Omental fat pad (tissue), 4 donors: ENCODE results near the gene DDX46. TPM values are rescaled to one million over a fixed set of nuclear protein-coding genes. Genes with fewer than 3 reads are reported as not detected.

ENCODE experiments used
- ATAC-seq: fragments of 150-250 bp; one replicate; pipeline ENCODE4 v1.9.1; 2016; ENCODE audit warnings: mild to moderate bottlenecking, moderate library complexity; ENCODE audit not compliant: low FRiP score
- DNase-seq: peaks from one replicate; pipeline ENCODE4 v3.0.0-alpha.2; 2019; ENCODE audit warnings: low spot score
- CTCF ChIP-seq, 3 donors: fragments of 450-650 bp; IDR thresholded peaks; one replicate each; pipeline ENCODE4 v1.5.1; 2016 to 2017; ENCODE audit warnings: antibody characterized with exemption in 3 of 3, mild to moderate bottlenecking in 3 of 3, moderate library complexity in 2 of 3
- small RNA-seq: library from RNA; depleted of rRNA; stranded (forward); fragments of <200 nt; gene quantifications from one replicate; pipeline ENCODE3, GENCODE V24; 2016
- total RNA-seq, 4 donors: library from RNA; depleted of rRNA; stranded (reverse); fragments of >200 nt; gene quantifications; one replicate each; pipeline ENCODE4 v1.1.0, GENCODE V29; 2016

The DDX46 gene
- total RNA-seq, 4 donors from 2014 or later = 29.4 to 48.5 (median 39.3) TPM

GRCh38 chr5:134879456-134879855 is 120.9 kb downstream of the DDX46 start:
- DNase-seq (no peak), ATAC-seq (no peak)
- TF ChIP-seq CTCF (IDR thresholded peaks at IDR 0.05) = no peak

Small RNA genes lying within 50 kb of the gene (small RNA-seq; reads per million reads assigned to genes)
- not detected for gene RNU6-757P

Other genes starting within 250 kb of the DDX46 start
- 10 to 100 TPM; 17.8 to 72.7 (median 33.8) TPM for gene JADE2, start 233.1 kb upstream of the DDX46 start, total RNA-seq
- 10 to 100 TPM; 29.9 to 55.0 (median 48.4) TPM for gene SAR1B, start 126.0 kb upstream of the DDX46 start, total RNA-seq
- gene SEC24A, start 110.0 kb upstream of the DDX46 start, total RNA-seq = 10 to 100 TPM; 20.6 to 33.4 (median 27.9) TPM
- 10 to 100 TPM; 27.0 to 40.4 (median 31.0) TPM for gene CAMLG, start 20.2 kb upstream of the DDX46 start, total RNA-seq
- 10 to 100 TPM; 36.1 to 56.0 (median 45.9) TPM for gene C5orf24, start 87.2 kb downstream of the DDX46 start, total RNA-seq
- gene TXNDC15, start 115.6 kb downstream of the DDX46 start, total RNA-seq = 10 to 100 TPM; 53.4 to 78.5 (median 70.0) TPM
- gene PCBD2, start 146.4 kb downstream of the DDX46 start, total RNA-seq = 10 to 100 TPM in 1 of 4 donors, 1 to 10 TPM in 3; 5.4 to 10.3 (median 7.3) TPM
- under 1 TPM in 2 of 4 donors, not detected in 2; 0.46 to 0.48 TPM for gene CATSPER3, start 209.1 kb downstream of the DDX46 start, total RNA-seq